ENCODE measurements around the gene CEP152.

DNA sequence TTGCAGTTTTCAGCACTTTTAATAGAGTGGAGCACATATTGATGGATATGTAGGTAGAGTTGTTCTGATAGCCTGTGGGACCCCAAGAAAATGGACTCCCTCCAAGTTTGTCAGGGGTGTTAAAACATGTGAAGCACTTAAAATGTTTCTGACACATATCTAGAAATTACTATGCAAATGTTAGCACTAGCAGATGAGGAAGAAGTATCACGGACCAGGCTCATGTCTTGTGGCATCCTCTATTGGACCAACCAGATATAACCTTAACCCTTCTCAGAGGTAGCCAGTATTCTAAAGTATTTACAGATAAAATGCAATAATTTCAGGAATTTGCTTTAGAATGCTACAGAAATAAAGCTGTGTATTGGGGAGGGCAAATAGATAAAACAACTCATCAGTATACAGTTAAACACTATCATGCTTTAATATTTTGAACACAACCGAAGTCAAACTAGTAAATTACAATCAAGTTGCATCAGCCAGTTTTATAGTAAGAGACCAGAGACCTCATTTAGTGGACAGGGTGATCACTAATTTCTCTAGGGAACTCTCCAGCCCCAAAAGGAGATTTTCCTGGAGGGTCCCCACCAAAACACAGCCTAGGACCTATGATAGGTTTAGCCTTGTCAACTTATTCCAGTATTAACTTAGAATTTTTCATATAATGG is 108.2 kb downstream of the CEP152 start:
- TF ChIP-seq CTCF (IDR thresholded peaks at IDR 0.05; ENCODE audit: insufficient read depth, low read length) (no peak), POLR2AphosphoS5 (IDR thresholded peaks at IDR 0.05; ENCODE audit: low read depth) (no peak), GABPA (IDR thresholded peaks at IDR 0.05; ENCODE audit: low read depth) (no peak), SPI1 (IDR thresholded peaks at IDR 0.05; ENCODE audit: borderline replicate concordance, low read depth) (no peak)
- TF ChIP-seq, protein P1, sequence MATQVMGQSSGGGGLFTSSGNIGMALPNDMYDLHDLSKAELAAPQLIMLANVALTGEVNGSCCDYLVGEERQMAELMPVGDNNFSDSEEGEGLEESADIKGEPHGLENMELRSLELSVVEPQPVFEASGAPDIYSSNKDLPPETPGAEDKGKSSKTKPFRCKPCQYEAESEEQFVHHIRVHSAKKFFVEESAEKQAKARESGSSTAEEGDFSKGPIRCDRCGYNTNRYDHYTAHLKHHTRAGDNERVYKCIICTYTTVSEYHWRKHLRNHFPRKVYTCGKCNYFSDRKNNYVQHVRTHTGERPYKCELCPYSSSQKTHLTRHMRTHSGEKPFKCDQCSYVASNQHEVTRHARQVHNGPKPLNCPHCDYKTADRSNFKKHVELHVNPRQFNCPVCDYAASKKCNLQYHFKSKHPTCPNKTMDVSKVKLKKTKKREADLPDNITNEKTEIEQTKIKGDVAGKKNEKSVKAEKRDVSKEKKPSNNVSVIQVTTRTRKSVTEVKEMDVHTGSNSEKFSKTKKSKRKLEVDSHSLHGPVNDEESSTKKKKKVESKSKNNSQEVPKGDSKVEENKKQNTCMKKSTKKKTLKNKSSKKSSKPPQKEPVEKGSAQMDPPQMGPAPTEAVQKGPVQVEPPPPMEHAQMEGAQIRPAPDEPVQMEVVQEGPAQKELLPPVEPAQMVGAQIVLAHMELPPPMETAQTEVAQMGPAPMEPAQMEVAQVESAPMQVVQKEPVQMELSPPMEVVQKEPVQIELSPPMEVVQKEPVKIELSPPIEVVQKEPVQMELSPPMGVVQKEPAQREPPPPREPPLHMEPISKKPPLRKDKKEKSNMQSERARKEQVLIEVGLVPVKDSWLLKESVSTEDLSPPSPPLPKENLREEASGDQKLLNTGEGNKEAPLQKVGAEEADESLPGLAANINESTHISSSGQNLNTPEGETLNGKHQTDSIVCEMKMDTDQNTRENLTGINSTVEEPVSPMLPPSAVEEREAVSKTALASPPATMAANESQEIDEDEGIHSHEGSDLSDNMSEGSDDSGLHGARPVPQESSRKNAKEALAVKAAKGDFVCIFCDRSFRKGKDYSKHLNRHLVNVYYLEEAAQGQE (IDR thresholded peaks at IDR 0.05; ENCODE audit: insufficient replicate concordance, low read depth) = no peak
